ENCODE measurements around the gene FAF1.

GRCh38 chr1:50880373-50880772 is 79.7 kb downstream of the FAF1 start:
- TF ChIP-seq POLR2A (IDR thresholded peaks at IDR 0.05; ENCODE audit: low read length) (no peak), GATA1 (IDR thresholded peaks at IDR 0.05; ENCODE audit: low read depth, low read length) (no peak)
